ENCODE data around the gene LRRC14B.

Gene LRRC14B

DNA sequence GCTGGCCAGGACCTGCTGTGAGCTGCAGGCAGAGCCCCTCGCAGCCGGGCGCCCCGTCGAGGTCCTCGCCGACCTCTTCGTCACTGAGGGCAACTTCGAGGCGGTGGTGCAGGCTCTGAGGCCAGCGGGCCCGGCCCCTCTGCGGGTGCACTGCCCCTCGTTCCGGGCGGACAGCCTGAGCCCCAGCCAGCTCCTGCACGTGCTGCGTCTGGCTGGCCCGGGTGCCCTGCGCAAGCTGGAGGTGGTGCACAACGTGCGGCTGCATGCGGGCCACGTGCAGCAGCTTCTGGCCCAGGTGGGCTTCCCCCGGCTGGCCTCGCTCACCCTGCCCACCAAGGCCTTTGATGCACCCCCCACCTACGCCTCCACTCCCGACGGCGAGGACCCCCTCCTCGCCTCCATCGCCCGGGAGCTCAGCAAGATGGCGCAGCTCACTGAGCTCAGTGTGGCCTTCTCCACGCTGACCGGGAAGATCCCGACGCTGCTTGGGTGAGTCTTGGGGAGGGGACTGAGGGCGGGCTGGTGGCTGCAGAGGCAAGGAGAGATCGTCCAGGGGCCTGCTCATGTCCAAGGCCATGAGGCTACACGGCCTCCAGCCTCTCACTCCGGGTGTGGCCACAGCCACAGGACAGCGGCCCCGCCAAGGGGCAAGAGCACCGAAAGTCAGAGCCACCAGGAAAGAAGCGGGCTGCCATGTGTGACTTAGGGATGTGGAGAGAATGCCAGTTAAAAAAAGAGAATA, 825 bp downstream of the LRRC14B start:
- no peak overlapping the region for H3K27ac ChIP-seq (replicated peaks)

DNA sequence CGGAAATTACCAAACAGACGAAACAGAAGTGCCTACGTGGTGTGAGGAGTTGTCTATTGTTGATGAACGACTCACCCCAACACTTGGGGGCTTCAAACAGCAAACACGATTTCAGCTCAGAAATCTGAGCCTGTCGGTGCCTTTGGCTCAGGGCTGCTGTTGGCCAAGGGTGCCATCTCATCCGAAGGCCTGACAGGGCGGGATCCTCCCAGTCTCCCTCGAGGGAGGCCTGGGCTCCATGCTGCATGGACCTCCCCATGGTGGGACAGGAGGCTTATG, 1.3 kb downstream of the LRRC14B start:
- TF ChIP-seq CTCF (IDR thresholded peaks at IDR 0.05; ENCODE audit: insufficient read depth, low read length): no peak
- TF ChIP-seq SPI1 (IDR thresholded peaks at IDR 0.05; ENCODE audit: borderline replicate concordance, low read depth): no peak
- TF ChIP-seq GABPA (IDR thresholded peaks at IDR 0.05; ENCODE audit: low read depth): no peak
- TF ChIP-seq, protein P1, sequence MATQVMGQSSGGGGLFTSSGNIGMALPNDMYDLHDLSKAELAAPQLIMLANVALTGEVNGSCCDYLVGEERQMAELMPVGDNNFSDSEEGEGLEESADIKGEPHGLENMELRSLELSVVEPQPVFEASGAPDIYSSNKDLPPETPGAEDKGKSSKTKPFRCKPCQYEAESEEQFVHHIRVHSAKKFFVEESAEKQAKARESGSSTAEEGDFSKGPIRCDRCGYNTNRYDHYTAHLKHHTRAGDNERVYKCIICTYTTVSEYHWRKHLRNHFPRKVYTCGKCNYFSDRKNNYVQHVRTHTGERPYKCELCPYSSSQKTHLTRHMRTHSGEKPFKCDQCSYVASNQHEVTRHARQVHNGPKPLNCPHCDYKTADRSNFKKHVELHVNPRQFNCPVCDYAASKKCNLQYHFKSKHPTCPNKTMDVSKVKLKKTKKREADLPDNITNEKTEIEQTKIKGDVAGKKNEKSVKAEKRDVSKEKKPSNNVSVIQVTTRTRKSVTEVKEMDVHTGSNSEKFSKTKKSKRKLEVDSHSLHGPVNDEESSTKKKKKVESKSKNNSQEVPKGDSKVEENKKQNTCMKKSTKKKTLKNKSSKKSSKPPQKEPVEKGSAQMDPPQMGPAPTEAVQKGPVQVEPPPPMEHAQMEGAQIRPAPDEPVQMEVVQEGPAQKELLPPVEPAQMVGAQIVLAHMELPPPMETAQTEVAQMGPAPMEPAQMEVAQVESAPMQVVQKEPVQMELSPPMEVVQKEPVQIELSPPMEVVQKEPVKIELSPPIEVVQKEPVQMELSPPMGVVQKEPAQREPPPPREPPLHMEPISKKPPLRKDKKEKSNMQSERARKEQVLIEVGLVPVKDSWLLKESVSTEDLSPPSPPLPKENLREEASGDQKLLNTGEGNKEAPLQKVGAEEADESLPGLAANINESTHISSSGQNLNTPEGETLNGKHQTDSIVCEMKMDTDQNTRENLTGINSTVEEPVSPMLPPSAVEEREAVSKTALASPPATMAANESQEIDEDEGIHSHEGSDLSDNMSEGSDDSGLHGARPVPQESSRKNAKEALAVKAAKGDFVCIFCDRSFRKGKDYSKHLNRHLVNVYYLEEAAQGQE (IDR thresholded peaks at IDR 0.05; ENCODE audit: insufficient replicate concordance, low read depth): no peak
- no peak for TF ChIP-seq POLR2AphosphoS5 (IDR thresholded peaks at IDR 0.05; ENCODE audit: low read depth)
- Histone ChIP-seq H3K27me3 (ENCODE audit: insufficient read depth, poor library complexity, severe bottlenecking) (no peaks in the 10 kb centered on the region), H3K4me3 (replicated peaks; ENCODE audit: insufficient read depth, low read length) (no peak overlapping the region), H3K27ac (replicated peaks) (no peak overlapping the region)
- no peak for DNase-seq (ENCODE audit: low read depth in 1 of 2, low spot score in 1 of 2)

More for the DNA sequence above, 825 bp downstream of the LRRC14B start:
- DNase-seq (ENCODE audit: low read depth in 1 of 2, low spot score in 1 of 2): no peak
- no peak overlapping the region for H3K4me3 ChIP-seq (replicated peaks; ENCODE audit: insufficient read depth, low read length)
- no peaks in the 10 kb centered on the region for H3K27me3 ChIP-seq (ENCODE audit: insufficient read depth, poor library complexity, severe bottlenecking)
- TF ChIP-seq CTCF (IDR thresholded peaks at IDR 0.05; ENCODE audit: insufficient read depth, low read length) (no peak), POLR2AphosphoS5 (IDR thresholded peaks at IDR 0.05; ENCODE audit: low read depth) (no peak), SPI1 (IDR thresholded peaks at IDR 0.05; ENCODE audit: borderline replicate concordance, low read depth) (no peak), GABPA (IDR thresholded peaks at IDR 0.05; ENCODE audit: low read depth) (no peak)
- TF ChIP-seq, protein P1 (IDR thresholded peaks at IDR 0.05; ENCODE audit: insufficient replicate concordance, low read depth): no peak

DNA sequence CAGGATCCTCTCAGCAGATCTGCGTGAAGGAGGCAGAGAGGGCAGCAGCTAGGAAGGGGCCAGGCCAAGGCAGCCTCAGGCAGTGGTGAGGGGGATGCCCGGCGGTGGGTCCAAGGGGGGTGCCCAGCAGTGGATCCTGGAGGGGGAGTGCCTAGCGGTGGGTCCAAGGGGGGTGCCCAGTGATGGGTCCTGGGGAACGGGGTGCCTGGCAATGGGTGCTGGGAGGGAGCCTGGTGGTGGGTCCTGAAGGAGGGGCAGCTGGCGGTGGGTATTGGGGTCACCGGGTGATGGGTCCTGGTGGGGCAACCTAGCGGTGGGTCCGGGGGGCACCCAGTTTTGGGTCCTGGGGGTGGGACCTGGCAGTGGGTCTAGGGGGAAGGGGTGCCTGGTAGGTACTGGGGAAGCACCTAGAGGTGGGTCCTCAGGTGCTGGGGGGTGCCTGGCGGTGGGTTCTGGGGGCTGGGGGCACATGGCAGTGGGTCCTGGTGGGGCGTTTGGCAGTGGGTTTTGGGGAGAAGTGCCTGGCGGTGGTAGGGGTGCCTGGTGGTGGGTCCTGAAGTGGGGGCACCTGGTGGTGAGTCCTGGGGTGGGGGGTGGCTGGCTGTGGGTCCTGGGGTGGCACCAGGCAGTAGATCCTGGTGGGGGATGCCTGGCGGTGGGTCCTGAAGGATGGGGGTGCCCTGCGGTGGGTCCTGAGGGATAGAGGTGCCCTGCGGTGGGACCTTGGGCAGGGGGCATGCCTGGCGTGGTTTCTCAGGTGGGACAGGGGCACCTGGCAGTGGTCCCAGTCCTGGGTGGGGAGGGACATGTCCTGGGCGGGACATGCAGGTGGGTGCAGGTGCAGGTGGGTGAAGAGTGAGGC, 1.9 kb downstream of the LRRC14B start:
- Histone ChIP-seq H3K4me3 (replicated peaks; ENCODE audit: insufficient read depth, low read length) (no peak overlapping the region), H3K27me3 (ENCODE audit: insufficient read depth, poor library complexity, severe bottlenecking) (no peaks in the 10 kb centered on the region), H3K27ac (replicated peaks) (no peak overlapping the region)
- no peak for DNase-seq (ENCODE audit: low read depth in 1 of 2, low spot score in 1 of 2)
- TF ChIP-seq, protein P1 (IDR thresholded peaks at IDR 0.05; ENCODE audit: insufficient replicate concordance, low read depth): no peak

Measured in HL-60 (cell line).